Gastrocnemius medialis (tissue), 4 donors: ENCODE measurements around the gene CRAMP1. TPM values are rescaled to one million over a fixed set of nuclear protein-coding genes. Genes with fewer than 3 reads are reported as not detected.

Source experiments
- ATAC-seq, 2 donors: fragments of 150-250 bp; one replicate each; pipeline ENCODE4 v1.9.1; 2016
- DNase-seq, 2 donors: peaks; one replicate each; pipeline ENCODE4 v3.0.0-alpha.2; 2019
- H3K27ac ChIP-seq, 4 donors: fragments of 200-600 bp; sonication (generic); 1 replicate in 1 of 4; 2 replicates in 3 of 4; pipeline ENCODE4 v1.5.1; 2016 to 2018; ENCODE audit warnings: mild to moderate bottlenecking in 2 of 4, moderate library complexity in 1 of 4
- H3K27me3 ChIP-seq, 3 donors: fragments of 200-600 bp; sonication (generic) in 2 of 3; 1 replicate in 1 of 3; 2 replicates in 2 of 3; pipeline versions ENCODE4 v1.5.1 to v1.6.0; 2016 to 2019; ENCODE audit warnings: mild to moderate bottlenecking in 1 of 3, moderate library complexity in 1 of 3
- H3K36me3 ChIP-seq, 2 donors: fragments of 200-600 bp; sonication (generic) in 1 of 2; one replicate each; pipeline ENCODE4 v1.5.1; 2017 to 2018
- H3K4me1 ChIP-seq, 2 donors: fragments of 200-600 bp; sonication (generic) in 1 of 2; one replicate each; pipeline ENCODE4 v1.5.1; 2016 to 2017; ENCODE audit warnings: mild to moderate bottlenecking in 2 of 2
- H3K4me3 ChIP-seq, 4 donors: fragments of 200-600 bp; sonication (generic) in 3 of 4; 1 replicate in 1 of 4; 2 replicates in 3 of 4; pipeline ENCODE4 v1.5.1; 2016 to 2019; ENCODE audit warnings: mild to moderate bottlenecking in 2 of 4
- H3K9me3 ChIP-seq, 3 donors: fragments of 200-600 bp; sonication (generic) in 2 of 3; 1 replicate in 1 of 3; 2 replicates in 2 of 3; pipeline ENCODE4 v1.5.1; 2016 to 2019
- CTCF ChIP-seq, 5 experiments: fragments of 450-650 bp in 3 of 5; fragments of 200-600 bp in 2 of 5; sonication (generic) in 2 of 5; IDR thresholded peaks in 4 of 5; conservative IDR thresholded peaks in 1 of 5; 1 replicate in 4 of 5; 2 replicates in 1 of 5; pipeline ENCODE4 v1.5.1; 2016 to 2019; ENCODE audit warnings: antibody characterized with exemption in 5 of 5, mild to moderate bottlenecking in 3 of 5, moderate library complexity in 3 of 5
- POLR2A ChIP-seq, 2 donors: fragments of 450-650 bp; IDR thresholded peaks; one replicate each; pipeline ENCODE4 v1.6.1; 2017; ENCODE audit warnings: antibody characterized with exemption in 2 of 2, mild to moderate bottlenecking in 2 of 2, moderate library complexity in 2 of 2
- in situ Hi-C, 4 donors: fragments of 200-750 bp; cut with MboI; loops; one replicate each; pipeline versions ENCODE4 v1.15.0 to v1.8.0; 2017; ENCODE audit warnings: low sequenced_read_pairs in 4 of 4
- intact Hi-C: fragments of 100-400 bp; cut with DNase I; formaldehyde crosslinking; loops from one replicate; pipeline ENCODE4 v1.15.1; 2023; ENCODE audit warnings: low total_unique reads
- total RNA-seq, 4 donors: library from RNA; depleted of rRNA; stranded (reverse); fragments of >200 nt; gene quantifications; one replicate each; pipeline versions ENCODE4 v1.1.0 to v1.2.3, GENCODE V29; 2016

Gene CRAMP1
- total RNA-seq, 4 donors from 2014 or later, result 7.0 to 10.7 (median 8.7) TPM

GRCh38 chr16:1655269-1655807 is 43.2 kb downstream of the CRAMP1 start:
- Histone ChIP-seq H3K27ac (no peak overlapping the region), H3K4me3 (no peak overlapping the region), H3K36me3 (peaks cover 0 to 69% of the 10 kb centered on the region in 2 donors), H3K27me3 (no peaks in the 10 kb centered on the region), H3K4me1 (no peaks in the 10 kb centered on the region), H3K9me3 (no peaks in the 10 kb centered on the region)
- no peak for DNase-seq
- no peak for ATAC-seq
- intact Hi-C loops (no loop called here), in situ Hi-C loops (no loop called here)
- no peak for TF ChIP-seq POLR2A (IDR thresholded peaks at IDR 0.05)
- no peak for TF ChIP-seq CTCF (IDR thresholded peaks at IDR 0.05 in 4 of 5, conservative IDR thresholded peaks at IDR 0.05 in 1 of 5)

GRCh38 chr16:1655909-1656807 is 44.0 kb downstream of the CRAMP1 start:
- no peaks in the 10 kb centered on the region for H3K4me1 ChIP-seq
- no peak overlapping the region for H3K27ac ChIP-seq
- no peaks in the 10 kb centered on the region for H3K9me3 ChIP-seq
- intact Hi-C loops (no loop called here), in situ Hi-C loops (no loop called here)
- no peak for ATAC-seq
- peaks cover 0 to 74% of the 10 kb centered on the region in 2 donors for H3K36me3 ChIP-seq
- TF ChIP-seq POLR2A (IDR thresholded peaks at IDR 0.05) (no peak), CTCF (IDR thresholded peaks at IDR 0.05 in 4 of 5, conservative IDR thresholded peaks at IDR 0.05 in 1 of 5) (no peak)
- no peaks in the 10 kb centered on the region for H3K27me3 ChIP-seq
- H3K4me3 ChIP-seq, result no peak overlapping the region
- DNase-seq, result no peak

GRCh38 chr16:1656808-1657617 is 44.9 kb downstream of the CRAMP1 start:
- Histone ChIP-seq H3K36me3 (peaks cover 0 to 79% of the 10 kb centered on the region in 2 donors), H3K27me3 (no peaks in the 10 kb centered on the region), H3K9me3 (no peaks in the 10 kb centered on the region), H3K4me3 (no peak overlapping the region), H3K27ac (no peak overlapping the region), H3K4me1 (no peaks in the 10 kb centered on the region)
- TF ChIP-seq POLR2A (IDR thresholded peaks at IDR 0.05) (no peak), CTCF (IDR thresholded peaks at IDR 0.05 in 4 of 5, conservative IDR thresholded peaks at IDR 0.05 in 1 of 5) (no peak)
- DNase-seq (no peak), ATAC-seq (no peak)
- intact Hi-C loops (no loop called here), in situ Hi-C loops (no loop called here)

GRCh38 chr16:1657841-1658240 is 45.7 kb downstream of the CRAMP1 start:
- Histone ChIP-seq H3K27ac (no peak overlapping the region), H3K27me3 (no peaks in the 10 kb centered on the region), H3K4me1 (no peaks in the 10 kb centered on the region), H3K4me3 (no peak overlapping the region), H3K36me3 (peaks cover 0 to 81% of the 10 kb centered on the region in 2 donors), H3K9me3 (no peaks in the 10 kb centered on the region)
- ATAC-seq (no peak), DNase-seq (no peak)
- in situ Hi-C loops (no loop called here), intact Hi-C loops (no loop called here)
- TF ChIP-seq POLR2A (IDR thresholded peaks at IDR 0.05) (no peak), CTCF (IDR thresholded peaks at IDR 0.05 in 4 of 5, conservative IDR thresholded peaks at IDR 0.05 in 1 of 5) (no peak)
